GM10266 (cell line): ENCODE data around the gene SRP9.
"Not testable (repeated sequence)": the region's sequence is repeated elsewhere in the genome, so short reads cannot be mapped to it uniquely, and the experiment has no call there.

Experiments
- DNase-seq: peaks from one replicate; pipeline ENCODE4 v3.0.0; 2012; ENCODE audit errors: extremely low spot score
- TF ChIP-seq, protein P1 (sequence below): IDR thresholded peaks from 2 replicates; pipeline ENCODE4 v1.5.1; 2012; ENCODE audit warnings: mild to moderate bottlenecking, low read depth; ENCODE audit not compliant: control insufficient read depth, insufficient read depth; ENCODE audit errors: missing control alignments

SRP9 gene

DNA sequence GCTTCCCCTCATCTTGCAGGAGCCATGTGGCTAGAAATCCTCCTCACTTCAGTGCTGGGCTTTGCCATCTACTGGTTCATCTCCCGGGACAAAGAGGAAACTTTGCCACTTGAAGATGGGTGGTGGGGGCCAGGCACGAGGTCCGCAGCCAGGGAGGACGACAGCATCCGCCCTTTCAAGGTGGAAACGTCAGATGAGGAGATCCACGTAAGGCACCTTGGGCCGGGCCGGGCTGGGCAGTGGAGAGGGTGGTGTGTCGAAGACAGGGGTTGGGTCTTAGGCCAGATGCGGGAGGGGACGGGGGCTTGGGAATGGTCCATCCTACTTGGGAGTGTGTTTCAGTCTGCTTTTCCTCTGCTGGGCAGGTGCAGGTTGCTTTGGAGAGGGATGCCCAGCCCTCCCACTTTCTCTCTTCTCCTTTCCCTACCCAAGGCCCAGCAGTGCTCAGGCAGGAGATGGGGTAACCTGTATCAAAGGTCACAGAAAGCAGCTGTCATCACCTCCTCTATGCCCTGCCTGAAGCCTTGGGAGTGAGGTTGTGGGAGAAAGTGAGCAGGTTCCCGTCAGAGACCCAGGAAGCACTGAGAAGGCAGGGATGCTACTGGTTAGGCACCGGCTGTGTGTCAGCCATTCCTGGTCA, 51.2 kb downstream of the SRP9 start:
- no peak for DNase-seq
- TF ChIP-seq, protein P1, sequence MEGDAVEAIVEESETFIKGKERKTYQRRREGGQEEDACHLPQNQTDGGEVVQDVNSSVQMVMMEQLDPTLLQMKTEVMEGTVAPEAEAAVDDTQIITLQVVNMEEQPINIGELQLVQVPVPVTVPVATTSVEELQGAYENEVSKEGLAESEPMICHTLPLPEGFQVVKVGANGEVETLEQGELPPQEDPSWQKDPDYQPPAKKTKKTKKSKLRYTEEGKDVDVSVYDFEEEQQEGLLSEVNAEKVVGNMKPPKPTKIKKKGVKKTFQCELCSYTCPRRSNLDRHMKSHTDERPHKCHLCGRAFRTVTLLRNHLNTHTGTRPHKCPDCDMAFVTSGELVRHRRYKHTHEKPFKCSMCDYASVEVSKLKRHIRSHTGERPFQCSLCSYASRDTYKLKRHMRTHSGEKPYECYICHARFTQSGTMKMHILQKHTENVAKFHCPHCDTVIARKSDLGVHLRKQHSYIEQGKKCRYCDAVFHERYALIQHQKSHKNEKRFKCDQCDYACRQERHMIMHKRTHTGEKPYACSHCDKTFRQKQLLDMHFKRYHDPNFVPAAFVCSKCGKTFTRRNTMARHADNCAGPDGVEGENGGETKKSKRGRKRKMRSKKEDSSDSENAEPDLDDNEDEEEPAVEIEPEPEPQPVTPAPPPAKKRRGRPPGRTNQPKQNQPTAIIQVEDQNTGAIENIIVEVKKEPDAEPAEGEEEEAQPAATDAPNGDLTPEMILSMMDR, result no peak

DNA sequence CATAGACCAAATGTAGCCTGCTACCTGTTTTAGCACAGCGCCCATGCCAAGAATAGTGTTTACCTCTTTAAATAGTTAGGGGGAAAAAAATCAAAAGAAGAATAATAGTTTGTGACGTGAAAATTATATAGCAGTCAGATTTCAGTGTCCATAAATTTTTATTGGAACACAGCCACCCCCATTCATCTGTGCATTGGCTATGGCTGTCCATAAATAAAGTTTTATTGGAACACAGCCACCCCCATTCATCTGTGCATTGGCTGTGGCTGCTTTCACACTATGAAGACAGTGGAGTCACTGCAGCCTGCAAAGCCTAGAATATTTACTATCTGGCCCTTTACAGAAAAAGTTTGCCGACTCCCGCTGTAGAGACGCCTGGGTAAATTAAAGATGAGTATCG, 53.2 kb downstream of the SRP9 start:
- TF ChIP-seq, protein P1, result no peak
- no peak for DNase-seq

DNA sequence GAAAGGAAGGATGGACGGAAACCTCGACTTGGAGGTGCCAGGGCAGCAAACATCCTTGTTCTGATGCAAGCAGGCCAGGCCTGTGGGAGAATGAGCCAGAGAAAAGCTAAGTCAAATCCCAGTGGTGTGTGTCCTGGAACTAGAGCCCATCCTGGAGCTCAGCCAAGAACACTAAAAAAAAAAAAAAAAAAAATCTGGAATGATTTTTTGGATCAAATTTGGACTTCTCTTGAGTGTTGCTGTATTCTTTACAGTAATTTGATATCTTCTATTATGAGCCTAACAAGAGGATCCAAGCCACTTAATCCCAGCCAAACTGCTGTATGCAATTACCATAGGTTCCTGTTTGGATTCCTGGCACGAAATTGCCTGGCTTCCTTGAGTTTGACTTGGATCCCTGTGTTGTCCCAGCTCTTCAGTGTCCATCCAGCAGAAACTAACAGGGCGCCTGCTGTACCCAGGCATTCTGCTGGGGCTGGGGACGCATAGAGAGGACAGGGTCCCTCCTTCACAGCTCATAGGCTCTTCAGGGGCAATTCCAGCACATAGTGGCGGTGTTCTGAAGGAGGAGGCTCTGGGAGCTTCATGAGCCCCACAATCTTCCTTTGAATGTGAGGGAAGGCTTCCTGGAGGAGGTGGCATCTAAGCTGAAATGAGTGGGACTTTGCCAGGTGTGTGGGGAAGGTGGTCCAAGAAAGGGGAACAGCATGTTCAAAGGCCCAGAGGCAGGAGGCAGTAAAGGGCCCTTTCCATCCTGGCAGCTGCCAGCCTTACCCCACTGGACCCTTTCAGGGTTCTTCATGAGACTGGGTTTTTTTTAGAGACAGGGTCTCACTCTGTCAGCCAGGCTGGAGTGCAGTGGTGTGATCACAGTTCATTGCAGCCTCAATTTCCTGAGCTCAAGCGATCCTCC, 57.0 kb downstream of the SRP9 start:
- no peak for DNase-seq
- TF ChIP-seq, protein P1, result no peak

DNA sequence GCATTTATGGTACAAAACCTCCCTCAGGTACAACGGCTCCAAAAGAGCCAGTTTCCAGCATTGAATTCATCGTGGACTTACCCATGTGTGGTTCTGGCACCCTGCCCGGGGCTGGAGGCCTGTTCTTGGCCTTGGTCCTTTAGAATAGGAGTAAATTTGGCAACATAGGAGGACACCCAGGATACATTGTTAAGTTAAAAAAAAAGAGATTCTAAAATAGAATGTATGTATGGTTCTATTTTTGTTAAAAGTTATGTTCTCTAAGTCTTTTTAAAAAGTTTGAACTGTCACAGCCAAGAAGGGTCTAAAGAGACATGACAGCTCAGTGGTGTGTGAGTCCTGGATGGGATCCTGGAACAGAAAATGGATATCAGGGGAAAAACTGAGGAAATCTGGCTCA, 58.2 kb downstream of the SRP9 start:
- no peak for DNase-seq
- TF ChIP-seq, protein P1, result no peak

DNA sequence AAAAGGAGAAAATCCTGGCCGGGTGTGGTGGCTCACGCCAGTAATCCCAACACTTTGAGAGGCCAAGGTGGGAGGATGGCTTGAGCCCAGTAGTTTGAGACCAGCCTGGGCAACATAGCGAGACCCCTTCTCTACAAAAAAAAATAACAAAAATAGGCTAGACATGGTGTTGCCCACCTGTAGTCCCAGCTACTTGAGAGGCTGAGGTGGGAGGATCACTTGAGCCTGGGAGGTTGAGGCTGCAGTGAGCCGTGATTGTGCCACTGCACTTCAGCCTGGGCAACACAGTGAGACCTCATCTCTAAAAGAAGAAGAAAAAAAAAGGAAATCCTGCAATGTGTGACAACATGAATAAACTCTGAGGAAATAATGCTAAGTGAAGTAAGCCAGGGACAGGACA, 58.7 kb downstream of the SRP9 start:
- DNase-seq, result not testable (repeated sequence)

DNA sequence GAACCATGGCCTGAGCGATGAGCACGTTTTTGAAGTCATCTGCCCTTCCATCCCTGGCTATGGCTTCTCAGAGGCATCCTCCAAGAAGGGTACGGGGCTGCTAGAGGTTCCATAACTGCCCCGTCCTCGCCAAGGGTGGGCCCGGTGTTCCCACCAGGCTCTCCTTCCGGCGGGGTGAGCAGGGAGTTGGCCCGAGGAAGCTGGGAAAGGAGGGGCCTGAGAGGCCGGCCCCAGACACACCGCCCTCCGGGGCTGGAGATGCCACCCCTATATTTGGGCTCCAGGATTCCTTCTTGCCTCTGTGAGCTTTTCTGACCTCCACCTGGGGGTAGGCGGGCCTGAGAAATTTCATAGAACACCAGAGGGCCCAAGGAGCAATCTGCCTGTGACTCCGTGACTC, 61.2 kb downstream of the SRP9 start:
- TF ChIP-seq, protein P1, result no peak
- no peak for DNase-seq
